Loucy (cell line): ENCODE measurements around the gene PPP6R1.

Experiments
- EZH2phosphoT487 ChIP-seq: fragments of 200-600 bp; IDR thresholded peaks from 2 replicates; pipeline ENCODE4 v1.6.1; 2018; ENCODE audit warnings: antibody characterized with exemption, mild to moderate bottlenecking, moderate library complexity, borderline replicate concordance
- TF ChIP-seq, protein P1 (sequence below): fragments of 200-600 bp; sonication (generic); conservative IDR thresholded peaks from 2 replicates; pipeline ENCODE4 v1.5.1; 2014; ENCODE audit warnings: mild to moderate bottlenecking, antibody characterized with exemption, low read length

DNA sequence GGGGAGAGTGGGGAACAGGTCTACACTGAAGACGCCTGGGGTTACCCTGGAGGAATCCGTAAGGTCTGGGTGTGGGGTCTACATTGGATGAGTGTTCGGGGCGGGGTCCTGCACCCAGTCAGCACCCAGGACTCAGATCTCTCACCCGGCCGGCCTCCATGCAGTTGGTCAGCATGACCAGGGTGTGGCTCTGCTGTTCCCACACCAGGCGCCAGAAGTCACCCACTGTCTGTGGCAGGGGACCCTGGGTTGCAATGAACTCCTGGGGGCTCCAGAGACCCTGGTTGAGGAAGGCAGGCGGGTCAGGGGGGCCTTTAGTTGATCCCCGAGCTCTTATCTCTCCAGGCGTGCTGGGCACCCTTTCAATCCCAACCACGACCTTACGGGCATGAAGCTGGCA, 72.7 kb downstream of the PPP6R1 start:
- TF ChIP-seq, protein P1, sequence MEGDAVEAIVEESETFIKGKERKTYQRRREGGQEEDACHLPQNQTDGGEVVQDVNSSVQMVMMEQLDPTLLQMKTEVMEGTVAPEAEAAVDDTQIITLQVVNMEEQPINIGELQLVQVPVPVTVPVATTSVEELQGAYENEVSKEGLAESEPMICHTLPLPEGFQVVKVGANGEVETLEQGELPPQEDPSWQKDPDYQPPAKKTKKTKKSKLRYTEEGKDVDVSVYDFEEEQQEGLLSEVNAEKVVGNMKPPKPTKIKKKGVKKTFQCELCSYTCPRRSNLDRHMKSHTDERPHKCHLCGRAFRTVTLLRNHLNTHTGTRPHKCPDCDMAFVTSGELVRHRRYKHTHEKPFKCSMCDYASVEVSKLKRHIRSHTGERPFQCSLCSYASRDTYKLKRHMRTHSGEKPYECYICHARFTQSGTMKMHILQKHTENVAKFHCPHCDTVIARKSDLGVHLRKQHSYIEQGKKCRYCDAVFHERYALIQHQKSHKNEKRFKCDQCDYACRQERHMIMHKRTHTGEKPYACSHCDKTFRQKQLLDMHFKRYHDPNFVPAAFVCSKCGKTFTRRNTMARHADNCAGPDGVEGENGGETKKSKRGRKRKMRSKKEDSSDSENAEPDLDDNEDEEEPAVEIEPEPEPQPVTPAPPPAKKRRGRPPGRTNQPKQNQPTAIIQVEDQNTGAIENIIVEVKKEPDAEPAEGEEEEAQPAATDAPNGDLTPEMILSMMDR, result no peak
- TF ChIP-seq EZH2phosphoT487, result no peak
